Activated T-cell treated with anti-CD3 and anti-CD28 coated beads, Interleukin-2, amount 50 U/mL, for 1 hour (primary cell): ENCODE results near the gene RGS4.

Experiments
- DNase-seq: peaks from one replicate; pipeline ENCODE4 v3.0.0-alpha.2; 2020

RGS4 gene

GRCh38 chr1:163069142-163069541, at the start of gene RGS4:
Gene RGS4, plus strand, starts transcription at chr1:163069361. Its CDS starts 124 bp downstream, at chr1:163069485.
- DNase-seq: no peak

- no peak for DNase-seq
Measured at GRCh38 chr1:163022129-163022528, 47.0 kb upstream of the RGS4 start.

- no peak for DNase-seq
Measured at GRCh38 chr1:163027610-163028009, 41.6 kb upstream of the RGS4 start.

- DNase-seq: no peak
Measured at GRCh38 chr1:163029901-163030300, 39.3 kb upstream of the RGS4 start.

GRCh38 chr1:163035446-163036249, 33.5 kb upstream of the RGS4 start:
- no peak for DNase-seq

GRCh38 chr1:163036671-163037070, 32.5 kb upstream of the RGS4 start:
- DNase-seq: no peak

GRCh38 chr1:163038928-163039706, 30.0 kb upstream of the RGS4 start:
- DNase-seq: no peak

GRCh38 chr1:163039707-163040093, 29.5 kb upstream of the RGS4 start:
- DNase-seq: no peak

GRCh38 chr1:163046071-163046470, 23.1 kb upstream of the RGS4 start:
- DNase-seq: no peak

GRCh38 chr1:163047951-163048659, 21.1 kb upstream of the RGS4 start:
- DNase-seq: no peak

- DNase-seq: no peak
Measured at GRCh38 chr1:163048869-163049268, 20.3 kb upstream of the RGS4 start.

- DNase-seq: no peak
Measured at GRCh38 chr1:163049296-163049695, 19.9 kb upstream of the RGS4 start.

- DNase-seq: no peak
Measured at GRCh38 chr1:163050496-163050895, 18.7 kb upstream of the RGS4 start.

- no peak for DNase-seq
Measured at GRCh38 chr1:163054181-163054591, 15.0 kb upstream of the RGS4 start.

GRCh38 chr1:163055005-163055404, 14.2 kb upstream of the RGS4 start:
- no peak for DNase-seq

GRCh38 chr1:163055531-163055930, 13.6 kb upstream of the RGS4 start:
- DNase-seq: no peak

GRCh38 chr1:163056831-163057230, 12.3 kb upstream of the RGS4 start:
- no peak for DNase-seq

GRCh38 chr1:163060343-163061007, 8.7 kb upstream of the RGS4 start:
- no peak for DNase-seq

- DNase-seq: no peak
Measured at GRCh38 chr1:163063143-163063542, 6.0 kb upstream of the RGS4 start.

GRCh38 chr1:163063610-163064009, 5.6 kb upstream of the RGS4 start:
- DNase-seq: no peak

GRCh38 chr1:163066168-163066567, 3.0 kb upstream of the RGS4 start:
- DNase-seq: no peak

- no peak for DNase-seq
Measured at GRCh38 chr1:163066686-163067085, 2.5 kb upstream of the RGS4 start.

- no peak for DNase-seq
Measured at GRCh38 chr1:163068716-163069115, 445 bp upstream of the RGS4 start.
